Measurements from ENCODE around the gene SPTBN1.

DNA sequence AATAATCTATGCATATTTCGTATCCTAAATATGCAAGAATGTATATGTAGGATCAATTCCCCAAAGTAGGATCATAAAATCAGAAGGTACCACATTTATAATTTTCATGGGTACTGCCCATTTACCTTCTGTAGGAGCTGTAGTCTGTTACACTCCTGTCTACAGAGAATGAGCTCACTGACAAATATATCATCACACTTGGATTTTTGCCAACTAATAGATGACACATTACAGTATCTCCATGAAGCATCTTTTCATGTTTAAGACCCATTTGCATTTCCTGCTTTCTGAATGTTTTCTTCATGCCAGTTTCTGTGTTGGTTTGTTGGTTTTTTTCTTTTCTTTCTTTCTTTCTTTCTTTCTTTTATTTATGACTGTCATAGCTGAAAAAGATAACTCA is 196.4 kb downstream of the SPTBN1 start:
- TF ChIP-seq, protein P1, sequence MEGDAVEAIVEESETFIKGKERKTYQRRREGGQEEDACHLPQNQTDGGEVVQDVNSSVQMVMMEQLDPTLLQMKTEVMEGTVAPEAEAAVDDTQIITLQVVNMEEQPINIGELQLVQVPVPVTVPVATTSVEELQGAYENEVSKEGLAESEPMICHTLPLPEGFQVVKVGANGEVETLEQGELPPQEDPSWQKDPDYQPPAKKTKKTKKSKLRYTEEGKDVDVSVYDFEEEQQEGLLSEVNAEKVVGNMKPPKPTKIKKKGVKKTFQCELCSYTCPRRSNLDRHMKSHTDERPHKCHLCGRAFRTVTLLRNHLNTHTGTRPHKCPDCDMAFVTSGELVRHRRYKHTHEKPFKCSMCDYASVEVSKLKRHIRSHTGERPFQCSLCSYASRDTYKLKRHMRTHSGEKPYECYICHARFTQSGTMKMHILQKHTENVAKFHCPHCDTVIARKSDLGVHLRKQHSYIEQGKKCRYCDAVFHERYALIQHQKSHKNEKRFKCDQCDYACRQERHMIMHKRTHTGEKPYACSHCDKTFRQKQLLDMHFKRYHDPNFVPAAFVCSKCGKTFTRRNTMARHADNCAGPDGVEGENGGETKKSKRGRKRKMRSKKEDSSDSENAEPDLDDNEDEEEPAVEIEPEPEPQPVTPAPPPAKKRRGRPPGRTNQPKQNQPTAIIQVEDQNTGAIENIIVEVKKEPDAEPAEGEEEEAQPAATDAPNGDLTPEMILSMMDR (IDR thresholded peaks at IDR 0.05), result no peak
- no peak for TF ChIP-seq SMAD3 (CRISPR knock-in tag; IDR thresholded peaks at IDR 0.05; ENCODE audit: borderline replicate concordance)
- TF ChIP-seq, protein P2, sequence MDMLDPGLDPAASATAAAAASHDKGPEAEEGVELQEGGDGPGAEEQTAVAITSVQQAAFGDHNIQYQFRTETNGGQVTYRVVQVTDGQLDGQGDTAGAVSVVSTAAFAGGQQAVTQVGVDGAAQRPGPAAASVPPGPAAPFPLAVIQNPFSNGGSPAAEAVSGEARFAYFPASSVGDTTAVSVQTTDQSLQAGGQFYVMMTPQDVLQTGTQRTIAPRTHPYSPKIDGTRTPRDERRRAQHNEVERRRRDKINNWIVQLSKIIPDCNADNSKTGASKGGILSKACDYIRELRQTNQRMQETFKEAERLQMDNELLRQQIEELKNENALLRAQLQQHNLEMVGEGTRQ (CRISPR knock-in tag; IDR thresholded peaks at IDR 0.05), result no peak
- TF ChIP-seq JUN (CRISPR knock-in tag; IDR thresholded peaks at IDR 0.05), result no peak
- TF ChIP-seq, protein P3, sequence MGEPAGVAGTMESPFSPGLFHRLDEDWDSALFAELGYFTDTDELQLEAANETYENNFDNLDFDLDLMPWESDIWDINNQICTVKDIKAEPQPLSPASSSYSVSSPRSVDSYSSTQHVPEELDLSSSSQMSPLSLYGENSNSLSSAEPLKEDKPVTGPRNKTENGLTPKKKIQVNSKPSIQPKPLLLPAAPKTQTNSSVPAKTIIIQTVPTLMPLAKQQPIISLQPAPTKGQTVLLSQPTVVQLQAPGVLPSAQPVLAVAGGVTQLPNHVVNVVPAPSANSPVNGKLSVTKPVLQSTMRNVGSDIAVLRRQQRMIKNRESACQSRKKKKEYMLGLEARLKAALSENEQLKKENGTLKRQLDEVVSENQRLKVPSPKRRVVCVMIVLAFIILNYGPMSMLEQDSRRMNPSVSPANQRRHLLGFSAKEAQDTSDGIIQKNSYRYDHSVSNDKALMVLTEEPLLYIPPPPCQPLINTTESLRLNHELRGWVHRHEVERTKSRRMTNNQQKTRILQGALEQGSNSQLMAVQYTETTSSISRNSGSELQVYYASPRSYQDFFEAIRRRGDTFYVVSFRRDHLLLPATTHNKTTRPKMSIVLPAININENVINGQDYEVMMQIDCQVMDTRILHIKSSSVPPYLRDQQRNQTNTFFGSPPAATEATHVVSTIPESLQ (CRISPR knock-in tag; IDR thresholded peaks at IDR 0.05), result no peak
- no peak for TF ChIP-seq NR3C1 (CRISPR knock-in tag; conservative IDR thresholded peaks at IDR 0.05; ENCODE audit: low read depth)
- no peak for TF ChIP-seq ZNF219 (CRISPR knock-in tag; IDR thresholded peaks at IDR 0.05; ENCODE audit: borderline replicate concordance)

Data from WTC11 (cell line).